Coronary artery (tissue), 2 donors: ENCODE data around the gene C1GALT1C1L.

ENCODE experiments used
- DNase-seq: peaks from one replicate; pipeline ENCODE4 v3.0.0-alpha.2; 2017; ENCODE audit warnings: low spot score
- H3K27ac ChIP-seq, 2 donors: fragments of 200-600 bp; sonication (generic); one replicate each; pipeline ENCODE4 v1.5.1; 2016 to 2019
- H3K4me3 ChIP-seq: fragments of 200-600 bp; sonication (generic); 2 replicates; pipeline ENCODE4 v1.5.1; 2016; ENCODE audit warnings: mild to moderate bottlenecking, moderate library complexity
- TF ChIP-seq, protein P1 (sequence below): fragments of 200-600 bp; sonication (generic); IDR thresholded peaks from one replicate; pipeline ENCODE4 v1.5.1; 2019; ENCODE audit warnings: antibody characterized with exemption

The C1GALT1C1L gene

DNA sequence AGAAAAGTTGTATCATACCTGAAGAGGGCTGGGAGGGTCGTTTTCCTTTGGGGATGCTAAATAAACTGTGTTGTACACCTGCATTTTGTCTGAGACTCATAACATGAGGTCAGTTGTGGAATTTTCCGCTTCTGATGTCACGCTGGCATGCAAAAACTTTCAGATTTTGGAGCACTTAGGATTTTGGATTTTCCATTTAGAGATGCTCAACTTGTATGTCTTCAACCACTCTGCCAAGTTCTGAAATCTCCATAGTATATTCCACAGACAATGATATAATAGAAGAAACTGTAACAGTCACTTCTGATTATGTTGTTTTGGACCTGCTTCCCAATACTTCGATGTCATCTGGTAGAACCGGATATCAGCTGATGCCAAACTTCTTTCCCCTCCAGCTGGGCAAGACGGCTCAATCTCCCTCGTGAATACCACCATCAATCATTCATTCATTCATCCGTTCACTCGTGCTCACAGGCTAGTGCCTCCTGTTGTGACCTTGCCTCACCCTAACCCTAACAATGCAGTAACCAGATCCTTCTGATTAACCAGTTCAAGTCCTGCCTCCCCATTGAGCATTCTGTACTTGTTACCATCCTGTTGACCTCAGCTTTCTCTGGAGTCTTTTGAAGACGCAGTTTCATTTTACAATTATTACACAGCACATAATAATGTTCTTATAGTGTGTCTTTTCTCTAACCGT lies 44.5 kb downstream of the C1GALT1C1L start:
- DNase-seq, result no peak
- H3K27ac ChIP-seq, result no peak overlapping the region
- H3K4me3 ChIP-seq, result no peak overlapping the region
- TF ChIP-seq, protein P1, sequence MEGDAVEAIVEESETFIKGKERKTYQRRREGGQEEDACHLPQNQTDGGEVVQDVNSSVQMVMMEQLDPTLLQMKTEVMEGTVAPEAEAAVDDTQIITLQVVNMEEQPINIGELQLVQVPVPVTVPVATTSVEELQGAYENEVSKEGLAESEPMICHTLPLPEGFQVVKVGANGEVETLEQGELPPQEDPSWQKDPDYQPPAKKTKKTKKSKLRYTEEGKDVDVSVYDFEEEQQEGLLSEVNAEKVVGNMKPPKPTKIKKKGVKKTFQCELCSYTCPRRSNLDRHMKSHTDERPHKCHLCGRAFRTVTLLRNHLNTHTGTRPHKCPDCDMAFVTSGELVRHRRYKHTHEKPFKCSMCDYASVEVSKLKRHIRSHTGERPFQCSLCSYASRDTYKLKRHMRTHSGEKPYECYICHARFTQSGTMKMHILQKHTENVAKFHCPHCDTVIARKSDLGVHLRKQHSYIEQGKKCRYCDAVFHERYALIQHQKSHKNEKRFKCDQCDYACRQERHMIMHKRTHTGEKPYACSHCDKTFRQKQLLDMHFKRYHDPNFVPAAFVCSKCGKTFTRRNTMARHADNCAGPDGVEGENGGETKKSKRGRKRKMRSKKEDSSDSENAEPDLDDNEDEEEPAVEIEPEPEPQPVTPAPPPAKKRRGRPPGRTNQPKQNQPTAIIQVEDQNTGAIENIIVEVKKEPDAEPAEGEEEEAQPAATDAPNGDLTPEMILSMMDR, result no peak
